NCI-H2227 (cell line): Measurements from ENCODE around the gene PDILT.
"Not testable (repeated sequence)": the region's sequence is repeated elsewhere in the genome, so short reads cannot be mapped to it uniquely, and the experiment has no call there.

ENCODE experiments used
- DNase-seq: peaks from one replicate; lab custom pipeline; 2025; ENCODE audit not compliant: unreplicated experiment; lab: John Stamatoyannopoulos, UW

Gene PDILT, protein sequence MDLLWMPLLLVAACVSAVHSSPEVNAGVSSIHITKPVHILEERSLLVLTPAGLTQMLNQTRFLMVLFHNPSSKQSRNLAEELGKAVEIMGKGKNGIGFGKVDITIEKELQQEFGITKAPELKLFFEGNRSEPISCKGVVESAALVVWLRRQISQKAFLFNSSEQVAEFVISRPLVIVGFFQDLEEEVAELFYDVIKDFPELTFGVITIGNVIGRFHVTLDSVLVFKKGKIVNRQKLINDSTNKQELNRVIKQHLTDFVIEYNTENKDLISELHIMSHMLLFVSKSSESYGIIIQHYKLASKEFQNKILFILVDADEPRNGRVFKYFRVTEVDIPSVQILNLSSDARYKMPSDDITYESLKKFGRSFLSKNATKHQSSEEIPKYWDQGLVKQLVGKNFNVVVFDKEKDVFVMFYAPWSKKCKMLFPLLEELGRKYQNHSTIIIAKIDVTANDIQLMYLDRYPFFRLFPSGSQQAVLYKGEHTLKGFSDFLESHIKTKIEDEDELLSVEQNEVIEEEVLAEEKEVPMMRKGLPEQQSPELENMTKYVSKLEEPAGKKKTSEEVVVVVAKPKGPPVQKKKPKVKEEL

DNA sequence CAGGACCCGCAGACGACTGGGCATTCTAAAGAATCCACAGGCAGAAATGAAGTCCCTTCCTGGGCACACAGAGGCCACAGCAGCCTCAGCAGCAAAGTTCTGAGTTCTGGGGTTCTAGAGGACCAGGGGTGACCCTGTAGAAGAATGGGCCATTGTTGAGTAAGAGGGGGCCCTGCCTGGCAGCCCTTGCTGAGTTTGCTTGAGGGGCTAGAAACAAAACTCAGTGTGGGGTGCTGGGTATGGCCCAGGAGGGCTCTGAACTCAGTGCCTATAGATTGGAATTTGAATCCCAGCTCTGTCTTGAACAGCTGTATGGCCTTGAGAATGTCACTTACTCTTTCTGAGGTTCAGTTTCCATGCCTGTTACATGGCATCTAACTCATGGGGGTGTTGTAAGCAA lies at the start of gene PDILT:
Gene PDILT, minus strand, starts transcription at position 101 of the 400 bp plus-strand sequence. CDS start 5,437 bp downstream, outside the sequence.
- DNase-seq = no peak

DNA sequence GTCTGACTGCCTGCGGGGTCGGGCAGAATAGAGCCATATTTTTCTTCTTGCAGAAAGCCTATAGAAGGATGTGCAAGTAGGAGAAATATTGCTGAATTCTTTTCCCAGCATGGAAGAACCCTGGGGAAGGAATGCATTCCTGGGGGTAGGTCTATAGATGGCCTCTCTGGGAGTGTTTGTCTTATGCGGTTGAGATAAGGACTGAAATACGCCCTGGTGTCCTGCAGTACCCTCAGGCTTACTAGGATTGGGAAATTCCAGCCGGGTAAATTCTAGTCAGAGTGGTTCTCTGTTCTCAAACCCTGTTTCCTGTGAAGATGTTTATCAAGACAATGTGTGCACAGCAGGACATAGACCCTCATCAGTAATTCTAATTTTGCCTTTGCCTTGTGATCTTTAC lies 49.1 kb upstream of the PDILT start:
- DNase-seq = not testable (repeated sequence)

DNA sequence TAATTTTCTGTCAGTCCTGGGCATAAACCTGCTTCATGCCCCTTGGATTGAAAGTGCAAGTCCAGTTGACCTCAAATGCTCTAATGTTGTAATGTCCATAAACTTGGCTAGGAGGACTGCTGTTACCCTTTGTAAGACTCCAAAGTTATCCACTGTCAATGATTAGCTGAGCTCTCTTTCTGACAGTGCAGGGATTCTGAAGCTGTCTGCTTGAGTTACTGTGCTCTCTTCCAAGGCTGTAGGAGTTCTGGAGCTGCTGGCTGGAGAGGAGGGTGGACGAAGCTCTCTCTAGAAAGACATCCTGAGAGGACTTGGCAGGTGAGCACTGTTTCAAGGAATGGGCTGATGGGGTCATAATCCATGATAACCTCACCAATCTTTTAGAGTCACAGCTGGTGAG lies 46.8 kb upstream of the PDILT start, which contains the start of gene ACSM2A:
Gene ACSM2A, plus strand, starts transcription at position 158 of the 400 bp plus-strand sequence. CDS start 8,594 bp downstream, outside the sequence.
- DNase-seq = not testable (repeated sequence)

DNA sequence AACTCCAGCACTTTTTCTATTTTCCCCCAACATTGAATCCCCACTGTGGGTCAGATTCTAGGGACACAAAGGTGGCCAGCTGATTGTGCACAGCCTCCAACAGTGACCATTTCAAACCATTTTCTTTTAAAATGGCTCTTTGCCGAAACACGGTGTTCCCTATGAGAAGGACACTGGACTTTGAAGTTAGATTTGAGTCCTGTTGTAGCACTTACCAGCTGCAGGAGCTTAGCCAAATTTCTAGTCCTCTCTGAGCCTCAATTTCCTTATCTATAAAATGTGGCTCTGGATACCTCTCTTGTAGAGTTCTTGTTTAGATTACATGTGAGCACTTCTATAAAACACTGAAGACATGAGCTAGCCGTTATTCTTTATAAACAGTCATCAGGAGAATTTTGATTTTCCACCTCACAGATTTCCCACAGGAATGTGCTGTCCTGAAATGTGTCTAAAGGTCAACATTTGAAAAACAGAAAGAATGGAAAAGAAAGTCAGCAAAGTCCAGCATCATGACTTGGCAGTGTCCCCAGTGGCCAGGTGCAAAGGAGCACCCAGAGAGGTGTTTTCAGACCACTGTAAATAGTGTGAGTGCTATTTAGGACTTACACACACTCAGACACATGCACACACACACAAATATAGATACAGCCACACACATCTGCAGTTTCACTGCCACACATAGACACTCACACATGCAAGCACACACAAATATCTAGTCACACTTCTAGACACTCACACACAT lies 42.3 kb upstream of the PDILT start:
- DNase-seq = not testable (repeated sequence)

DNA sequence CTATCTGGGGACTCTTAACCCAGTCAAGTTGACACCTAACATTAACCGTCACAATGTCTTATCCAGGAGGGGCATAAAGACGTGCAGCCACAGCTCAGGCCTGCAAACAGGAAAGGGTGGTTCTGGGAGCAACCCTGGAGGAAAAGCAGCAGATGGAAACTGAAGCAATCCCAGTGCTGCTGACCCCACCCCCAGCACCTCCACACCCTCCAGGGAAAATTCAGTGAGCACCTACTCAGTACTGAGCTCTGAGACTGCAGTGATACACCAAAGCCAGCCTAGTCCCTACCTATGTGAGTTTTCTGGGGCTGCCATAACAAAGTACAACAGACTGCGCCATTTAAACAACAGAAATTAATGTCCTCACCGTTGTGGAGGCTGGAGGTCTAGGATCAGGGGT lies 37.3 kb upstream of the PDILT start:
- not testable (repeated sequence) for DNase-seq

DNA sequence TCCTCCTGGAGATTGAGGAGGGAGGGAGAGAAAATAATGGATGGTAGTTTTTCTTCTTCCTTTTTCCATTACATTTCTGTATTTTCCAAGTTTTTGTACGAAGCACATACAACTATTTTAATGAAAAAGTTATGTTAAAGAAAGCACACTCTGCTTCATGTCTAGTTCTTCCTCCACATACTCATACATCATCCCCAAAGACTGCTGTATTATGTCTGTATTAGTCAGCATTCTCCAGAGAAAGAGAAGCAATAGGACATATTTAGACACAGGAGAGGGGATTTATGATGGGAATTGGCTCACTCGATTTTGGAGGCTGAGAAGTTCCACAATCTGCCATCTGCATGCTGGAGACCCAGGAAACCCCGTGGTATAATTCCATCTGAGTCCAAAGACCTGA lies 36.7 kb upstream of the PDILT start:
- DNase-seq = no peak

DNA sequence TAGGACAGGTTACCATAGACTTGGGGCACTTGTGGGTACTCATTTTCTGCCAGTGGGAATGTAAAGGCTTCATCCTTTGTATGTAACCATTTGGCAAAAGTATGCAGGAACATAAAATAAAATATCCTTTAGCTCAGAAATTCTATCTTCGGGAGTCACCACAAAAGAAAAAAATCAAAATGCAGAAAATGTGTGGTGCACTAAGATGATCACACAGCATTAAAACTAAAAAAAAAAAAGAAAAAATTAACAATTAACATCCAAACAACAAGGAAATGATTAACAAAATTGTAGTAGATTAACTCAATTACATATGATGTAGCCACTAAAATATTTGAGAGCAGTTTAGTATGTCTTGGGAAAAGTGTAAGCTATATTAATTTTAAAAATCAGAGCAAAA lies 36.2 kb upstream of the PDILT start:
- not testable (repeated sequence) for DNase-seq

DNA sequence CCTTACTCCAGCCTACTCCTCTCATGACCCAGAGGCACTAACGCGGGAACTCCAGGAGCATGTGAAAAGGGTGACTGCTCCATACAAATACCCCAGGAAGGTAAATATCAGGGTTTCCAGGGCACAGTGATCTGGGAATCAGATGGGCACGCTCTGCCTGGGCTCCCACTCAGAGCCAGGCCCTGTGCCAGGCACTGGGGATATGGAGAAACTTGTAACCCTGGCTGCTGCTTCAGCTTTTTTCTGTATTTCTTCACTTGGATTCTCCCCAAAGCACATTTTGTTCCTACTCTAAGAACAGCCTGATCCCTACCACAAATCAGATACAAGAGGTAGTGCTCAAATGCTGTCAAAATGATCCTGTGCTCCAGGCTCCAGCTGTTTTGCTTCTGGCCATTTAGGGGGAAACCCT lies 35.3 kb upstream of the PDILT start:
- DNase-seq = not testable (repeated sequence)

DNA sequence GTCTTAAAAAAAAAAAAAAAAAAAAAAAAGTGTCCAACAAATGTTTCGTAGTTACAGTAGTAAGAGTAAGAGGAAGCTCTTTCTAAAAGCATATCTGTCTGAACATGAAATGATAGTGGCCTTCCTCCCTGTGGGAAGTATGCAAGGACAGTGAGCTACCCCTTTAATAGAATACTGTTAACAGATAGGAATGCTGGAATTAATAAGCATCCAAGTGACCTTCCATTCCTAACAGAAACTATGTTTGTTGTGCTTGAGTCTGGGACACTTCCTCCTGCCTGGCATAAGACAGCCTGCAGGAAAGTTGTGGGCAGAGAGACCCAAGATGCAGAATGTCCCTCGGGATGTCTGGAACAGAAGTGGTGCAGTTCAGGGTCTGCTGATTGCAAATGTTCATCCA lies 34.4 kb upstream of the PDILT start:
- not testable (repeated sequence) for DNase-seq

DNA sequence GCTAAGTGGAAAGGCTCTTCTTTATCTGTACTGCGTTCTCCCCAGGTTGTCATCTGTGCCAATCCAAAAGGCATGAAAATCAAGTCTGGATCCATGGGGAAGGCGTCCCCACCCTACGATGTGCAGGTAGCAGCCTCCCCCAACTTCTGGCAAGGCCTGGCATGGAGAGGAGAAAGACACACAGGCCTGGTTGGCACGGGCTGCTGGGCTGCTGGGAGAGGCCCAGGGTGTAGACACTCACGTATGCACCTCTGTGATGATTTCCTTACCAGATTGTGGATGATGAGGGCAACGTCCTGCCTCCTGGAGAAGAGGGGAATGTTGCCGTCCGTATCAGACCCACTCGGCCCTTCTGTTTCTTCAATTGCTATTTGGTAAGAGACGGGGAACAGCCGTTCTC lies 26.4 kb upstream of the PDILT start:
- DNase-seq = no peak

DNA sequence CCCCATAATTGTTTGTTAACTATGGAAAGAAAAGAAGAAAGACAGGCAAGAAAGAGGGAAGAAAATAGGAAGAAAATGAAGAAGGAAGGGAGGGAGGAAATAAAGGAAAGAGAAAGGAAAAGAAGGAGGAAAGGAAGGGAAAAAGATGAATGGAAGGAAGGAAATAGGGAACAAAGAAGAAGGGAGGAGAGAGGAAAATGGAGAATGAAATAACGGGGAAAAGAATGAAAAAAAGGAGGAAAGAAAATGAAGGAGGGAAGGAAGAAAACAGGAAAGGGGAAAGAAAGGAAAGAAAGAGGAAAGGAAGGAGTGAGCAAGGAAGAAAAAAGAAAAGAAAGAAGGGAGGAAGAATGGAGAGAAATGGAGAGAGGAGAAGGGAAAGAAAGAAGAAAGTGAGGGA lies 25.9 kb upstream of the PDILT start:
- DNase-seq = not testable (repeated sequence)

DNA sequence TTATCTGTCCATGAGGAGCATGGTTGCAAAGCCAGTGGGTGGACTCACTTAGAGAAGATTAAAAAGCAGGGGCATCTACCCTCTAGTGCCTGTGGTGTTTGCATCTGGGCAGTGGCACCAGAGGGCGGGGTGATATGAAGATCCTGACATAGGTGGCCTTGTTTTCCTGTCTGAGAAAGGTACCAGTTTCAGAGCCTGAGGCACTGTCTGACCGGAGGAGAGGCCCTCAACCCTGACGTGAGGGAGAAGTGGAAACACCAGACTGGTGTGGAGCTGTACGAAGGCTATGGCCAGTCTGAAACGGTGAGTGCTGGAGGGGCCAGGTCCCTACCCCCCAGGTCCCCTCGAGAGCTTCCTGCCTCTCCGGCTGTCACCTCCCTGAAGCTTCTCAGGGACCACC lies 25.0 kb upstream of the PDILT start:
- not testable (repeated sequence) for DNase-seq

DNA sequence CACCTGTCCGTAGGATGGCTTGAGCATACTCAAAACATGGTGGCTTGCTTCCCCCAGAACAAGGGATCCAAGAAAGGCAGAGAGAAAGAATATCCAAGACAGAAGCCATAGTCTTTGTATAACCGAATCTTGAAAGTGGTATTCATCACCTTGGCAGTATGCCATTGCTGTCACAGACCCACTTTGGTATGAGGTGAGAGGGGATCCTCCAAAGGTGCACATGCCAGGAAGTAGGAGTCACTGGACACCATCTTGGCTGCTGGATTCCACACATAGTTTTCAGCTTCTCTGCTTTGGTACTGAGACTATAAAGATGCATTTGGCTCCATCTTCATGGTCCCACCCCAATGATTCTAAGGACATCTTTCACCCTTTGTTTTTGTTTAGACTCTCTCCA lies 22.9 kb upstream of the PDILT start:
- DNase-seq = not testable (repeated sequence)

DNA sequence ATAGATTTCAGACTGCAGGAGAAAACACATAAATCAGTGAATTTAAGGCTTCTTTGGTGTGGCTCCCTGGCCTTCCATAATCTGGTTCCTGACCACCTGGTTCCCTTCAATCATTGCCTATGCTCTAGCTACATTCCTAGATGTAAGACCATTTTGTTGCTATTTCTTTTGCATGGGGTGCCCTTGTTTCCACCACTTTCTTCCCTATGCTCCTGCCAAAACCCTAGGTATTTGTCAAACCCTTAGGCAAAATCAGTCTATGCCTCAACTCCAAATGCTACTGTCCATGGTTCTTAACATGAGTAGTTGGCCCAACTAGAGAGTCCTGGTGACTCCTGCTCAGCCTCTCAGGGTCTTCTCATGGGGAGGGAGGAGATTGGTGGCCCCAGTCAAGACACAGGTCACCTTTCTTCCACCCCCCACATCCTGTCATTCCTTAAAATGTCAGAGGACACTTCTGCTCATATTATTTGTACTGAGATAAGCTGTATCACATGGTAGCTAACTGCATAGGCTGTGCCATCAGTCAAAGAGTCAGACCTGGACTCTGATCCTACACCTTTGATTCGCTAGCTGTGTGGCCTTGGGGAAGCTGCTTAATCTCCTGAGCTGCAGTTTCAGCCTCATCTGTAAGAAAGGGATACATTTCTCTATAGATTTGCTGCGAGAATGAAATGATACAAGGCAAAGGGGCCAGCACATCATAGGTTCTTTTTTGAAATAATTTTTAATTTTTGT lies 19.8 kb upstream of the PDILT start:
- no peak for DNase-seq

DNA sequence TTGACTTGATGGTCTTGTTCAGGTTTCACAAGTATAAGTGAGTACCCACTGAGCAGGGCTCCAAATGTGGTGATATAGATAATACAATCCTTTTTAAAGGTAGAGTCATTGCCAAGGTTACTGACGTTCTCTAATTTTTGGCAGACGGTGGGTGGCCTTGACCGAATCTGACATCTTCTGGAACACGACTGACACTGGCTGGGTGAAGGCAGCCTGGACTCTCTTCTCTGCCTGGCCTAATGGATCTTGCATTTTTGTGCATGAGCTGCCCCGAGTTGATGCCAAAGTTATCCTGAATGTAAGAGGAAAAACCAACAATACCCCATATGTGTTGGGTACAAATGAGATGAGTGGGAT lies 19.2 kb upstream of the PDILT start:
- DNase-seq = not testable (repeated sequence)

DNA sequence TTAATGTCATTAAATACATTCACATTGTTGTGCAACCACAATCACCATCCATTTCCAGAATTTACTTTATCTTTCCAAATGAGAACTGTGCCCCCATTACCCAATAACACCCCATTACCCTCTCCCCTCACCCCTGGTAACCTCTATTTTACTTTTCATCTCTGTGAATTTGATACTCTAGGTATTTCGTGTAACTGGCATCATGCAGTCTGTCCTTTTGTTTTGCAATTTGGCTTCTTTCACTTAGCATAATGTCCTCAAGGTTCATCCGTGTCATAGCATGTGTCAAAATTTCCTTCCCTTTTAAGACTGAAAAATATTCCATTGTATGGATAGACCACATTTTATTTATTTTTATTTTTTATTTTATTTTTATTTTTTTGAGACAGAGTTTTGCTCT lies 17.2 kb upstream of the PDILT start:
- not testable (repeated sequence) for DNase-seq

DNA sequence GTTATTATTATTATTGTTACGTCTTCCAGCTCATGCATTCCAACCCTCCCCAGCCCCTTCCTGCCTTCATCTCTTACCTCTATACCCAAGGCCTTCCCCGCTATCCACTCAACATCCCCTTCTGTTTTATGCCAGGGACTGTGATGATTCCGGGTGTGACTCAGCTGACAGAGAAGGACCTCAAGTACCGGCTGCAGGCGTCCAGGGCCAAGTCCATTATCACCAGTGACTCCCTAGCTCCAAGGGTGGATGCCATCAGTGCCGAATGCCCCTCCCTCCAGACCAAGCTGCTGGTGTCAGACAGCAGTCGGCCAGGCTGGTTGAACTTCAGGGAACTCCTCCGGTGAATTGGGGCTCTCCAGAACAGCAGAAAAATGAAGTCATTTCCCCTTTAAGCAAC lies 14.6 kb upstream of the PDILT start:
- DNase-seq = not testable (repeated sequence)

DNA sequence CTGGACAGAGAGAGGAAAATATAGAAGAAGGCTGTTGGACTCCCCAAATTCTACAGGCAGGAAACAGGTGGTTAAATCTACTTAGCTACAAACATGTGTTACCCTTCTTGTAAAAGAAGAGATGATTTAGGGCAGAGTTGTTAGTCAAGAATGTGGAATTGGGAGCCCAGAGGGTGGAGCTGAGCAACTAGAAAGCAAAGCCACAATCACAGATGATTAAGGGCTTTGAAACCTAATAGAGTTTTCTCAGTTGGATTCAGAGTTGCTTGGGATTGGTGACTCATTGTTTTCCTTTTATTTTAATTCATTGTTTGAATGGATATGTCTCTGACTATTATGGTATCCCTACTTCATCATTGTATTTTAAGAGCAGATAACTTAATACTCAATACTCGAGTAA lies 11.0 kb upstream of the PDILT start:
- no peak for DNase-seq

DNA sequence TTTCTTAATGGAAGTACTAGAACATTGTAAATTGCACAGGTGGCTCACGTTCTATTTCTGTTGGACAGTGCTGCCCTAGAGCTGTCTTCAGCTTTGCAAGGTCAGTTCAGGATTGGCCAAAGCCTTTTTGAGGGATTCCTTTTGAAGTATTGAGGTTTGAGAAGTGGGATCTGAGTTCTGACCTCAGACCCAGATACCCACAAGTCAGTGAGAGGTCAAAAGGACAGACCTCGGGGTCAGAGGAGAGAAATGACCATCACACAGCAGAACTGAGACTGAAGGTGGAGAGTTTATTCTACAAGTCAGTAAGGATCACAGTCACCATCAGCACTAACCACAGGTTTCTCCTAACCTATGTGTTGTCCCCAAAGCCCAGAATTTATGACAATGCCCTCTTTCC lies 6.5 kb upstream of the PDILT start:
- DNase-seq = no peak

DNA sequence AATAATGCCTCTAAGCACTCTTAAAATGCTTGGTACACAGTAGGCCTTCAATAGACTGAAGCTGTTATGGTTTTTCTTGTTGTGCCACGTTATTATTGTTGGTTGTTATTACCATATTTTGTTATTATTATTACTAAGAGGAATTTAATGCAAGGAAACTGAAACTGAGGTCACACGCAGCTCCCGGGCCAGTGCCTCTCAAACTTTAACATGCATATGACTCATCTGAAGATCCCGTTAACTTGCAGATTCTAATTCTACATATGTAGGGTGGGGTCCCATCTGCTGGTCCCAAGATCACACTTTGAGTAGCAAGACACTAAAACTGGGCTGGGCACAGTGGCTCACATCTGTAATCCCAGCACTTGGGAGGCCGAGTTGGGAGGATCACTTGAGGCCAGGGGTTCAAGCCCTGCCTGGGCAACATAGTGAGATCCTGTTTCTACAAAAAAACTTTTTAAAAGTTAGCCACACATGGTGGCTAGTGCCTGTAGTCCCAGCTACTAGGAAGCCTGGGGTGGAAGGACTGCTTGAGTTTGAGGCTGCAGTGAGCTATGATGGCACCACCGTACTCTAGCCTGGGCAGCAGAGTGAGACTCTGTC lies 5.7 kb upstream of the PDILT start:
- DNase-seq = no peak
